K562 (cell line): ENCODE measurements around the gene GRIN2A. TPM values are rescaled to one million over a fixed set of nuclear protein-coding genes. Genes with fewer than 3 reads are reported as not detected.

Experiments used
- ATAC-seq: fragments of 200-7000 bp; cut with Tn5 transposase; 3 replicates; pipeline ENCODE4 v1.9.1; 2020; ENCODE audit warnings: moderate library complexity
- BruUV-seq: library from RNA; stranded (reverse); fragments of 400-500 nt; replicated peaks from 2 replicates; lab custom pipeline; 2021; lab: Mats Ljungman, UMichigan
- CTCF ChIA-PET: fragments of 300-600 bp; formaldehyde crosslinking; extraction: SDS; loops from one replicate; lab custom pipeline; 2021; ENCODE audit warnings: low intra/inter-chr PET ratio; lab: Yijun Ruan, JAX
- POLR2A ChIA-PET: fragments of 300-600, 350-650 bp; sonication (Branson Sonifier 250); formaldehyde crosslinking; extraction: SDS; loops from one replicate; lab custom pipeline; 2021; ENCODE audit warnings: antibody characterized with exemption, inconsistent platforms; lab: Yijun Ruan, JAX
- DNase-seq, 4 experiments: peaks; one replicate each; pipeline versions ENCODE4 v3.0.0 to v3.0.0-alpha.2; 2011 to 2018; ENCODE audit warnings: low spot score in 3 of 4, mixed read lengths in 3 of 4; ENCODE audit errors: extremely low read depth in 1 of 4
- FAIRE-seq: peaks from 2 replicates; lab custom pipeline; 2011; peaks lifted over from hg19 to GRCh38; lab: Jason Lieb, UNC
- H2AFZ ChIP-seq: 2 replicates; pipeline ENCODE4 v1.6.0; 2011; ENCODE audit warnings: low read depth, low read length, control low read depth, inconsistent platforms
- H3K27ac ChIP-seq: fragments of 200-600 bp; 3 replicates; pipeline ENCODE4 v1.8.0; 2011; ENCODE audit warnings: low read depth, mild to moderate bottlenecking, control low read depth, inconsistent platforms, low read length, moderate library complexity, mixed read lengths; ENCODE audit errors: extremely low read depth
- H3K27me3 ChIP-seq, 2 experiments: fragments of 300-600 bp in 1 of 2; 2 replicates in 1 of 2; 3 replicates in 1 of 2; pipeline versions ENCODE4 v1.6.0 to v1.8.0; 2011; ENCODE audit warnings: inconsistent platforms in 2 of 2, low read length in 2 of 2, mild to moderate bottlenecking in 1 of 2, mixed read lengths in 1 of 2, moderate library complexity in 1 of 2; ENCODE audit not compliant: control insufficient read depth in 2 of 2, insufficient read depth in 2 of 2
- H3K36me3 ChIP-seq: fragments of 300-600 bp; 3 replicates; pipeline ENCODE4 v1.8.0; 2011; ENCODE audit warnings: mild to moderate bottlenecking, low read length, inconsistent platforms; ENCODE audit not compliant: control insufficient read depth, insufficient read depth
- H3K4me1 ChIP-seq, 2 experiments: fragments of 200-600 bp in 1 of 2; replicated peaks in 1 of 2; 2 replicates in 1 of 2; 3 replicates in 1 of 2; pipeline versions ENCODE4 v1.5.1 to v1.8.0; 2011; ENCODE audit warnings: inconsistent platforms in 2 of 2, low read length in 2 of 2, mild to moderate bottlenecking in 1 of 2, mixed read lengths in 1 of 2, moderate library complexity in 1 of 2; ENCODE audit not compliant: control insufficient read depth in 2 of 2, insufficient read depth in 2 of 2
- H3K4me2 ChIP-seq: 2 replicates; pipeline ENCODE4 v1.6.1; 2011; ENCODE audit warnings: low read length, control low read depth, inconsistent platforms, mixed read lengths; ENCODE audit not compliant: insufficient read depth
- H3K4me3 ChIP-seq: fragments of 200-600 bp; sonication (generic), shearing (Covaris generic); 2 replicates; pipeline ENCODE4 v1.5.1; 2016; ENCODE audit warnings: control low read depth, inconsistent platforms
- H3K79me2 ChIP-seq: fragments of 200-600 bp; 3 replicates; pipeline ENCODE4 v1.8.0; 2011; ENCODE audit warnings: low read length, inconsistent platforms; ENCODE audit not compliant: control insufficient read depth, insufficient read depth
- H3K9ac ChIP-seq, 2 experiments: 2 replicates each; pipeline versions ENCODE4 v1.6.0 to v1.6.1; 2011; ENCODE audit warnings: low read depth in 2 of 2, low read length in 2 of 2, control low read depth in 1 of 2, inconsistent platforms in 1 of 2, mild to moderate bottlenecking in 1 of 2, mixed read lengths in 1 of 2; ENCODE audit not compliant: insufficient read depth in 1 of 2
- H3K9me1 ChIP-seq: one replicate; pipeline ENCODE4 v1.6.0; 2011; ENCODE audit warnings: inconsistent platforms, mild to moderate bottlenecking, low read length, moderate library complexity; ENCODE audit not compliant: control insufficient read depth, insufficient read depth
- H3K9me3 ChIP-seq: replicated peaks from 2 replicates; pipeline ENCODE4 v1.5.1; 2011; ENCODE audit warnings: low read depth, low read length, inconsistent platforms; ENCODE audit not compliant: control insufficient read depth, insufficient read depth
- H4K20me1 ChIP-seq: replicated peaks from 2 replicates; pipeline ENCODE4 v1.6.1; 2011; ENCODE audit warnings: low read length, inconsistent platforms, mixed read lengths; ENCODE audit not compliant: control insufficient read depth, insufficient read depth
- CAMTA2 ChIP-seq: fragments of 250-450 bp; sonication (Bioruptor Pico); conservative IDR thresholded peaks from 2 replicates; pipeline ENCODE4 v1.5.1; 2022
- CBFA2T3 ChIP-seq: fragments of 450-650 bp; IDR thresholded peaks from 2 replicates; pipeline ENCODE4 v1.6.1; 2017
- CHCHD3 ChIP-seq: fragments of 250-450 bp; sonication (Bioruptor Pico); IDR thresholded peaks from 2 replicates; pipeline ENCODE4 v2.1.2; 2022; ENCODE audit warnings: mild to moderate bottlenecking
- ELF2 ChIP-seq: fragments of 250-450 bp; sonication (Bioruptor Pico); IDR thresholded peaks from 2 replicates; pipeline ENCODE4 v1.5.0; 2021; ENCODE audit warnings: mild to moderate bottlenecking
- FOXK2 ChIP-seq, 2 experiments: fragments of 450-650 bp; IDR thresholded peaks in 1 of 2; conservative IDR thresholded peaks in 1 of 2; 2 replicates each; pipeline ENCODE4 v1.6.1; 2016; ENCODE audit warnings: low read depth in 2 of 2, mild to moderate bottlenecking in 1 of 2
- HNRNPL ChIP-seq: fragments of 200-400 bp; formaldehyde crosslinking; IDR thresholded peaks from 2 replicates; pipeline ENCODE4 v1.6.1; 2017; ENCODE audit warnings: low read depth, mild to moderate bottlenecking, low read length
- NCOA6 ChIP-seq: fragments of 450-650 bp; IDR thresholded peaks from 2 replicates; pipeline ENCODE4 v1.6.1; 2017; ENCODE audit warnings: mild to moderate bottlenecking
- NUFIP1 ChIP-seq: fragments of 450-650 bp; IDR thresholded peaks from 2 replicates; pipeline ENCODE4 v1.6.1; 2018; ENCODE audit not compliant: partially characterized antibody
- SIRT6 ChIP-seq: IDR thresholded peaks from one replicate; pipeline ENCODE4 v1.6.1; 2012; ENCODE audit warnings: low read depth, mild to moderate bottlenecking, control low read depth, inconsistent platforms, low read length, moderate library complexity
- SUPT5H ChIP-seq: fragments of 450-650 bp; IDR thresholded peaks from 2 replicates; pipeline ENCODE4 v1.6.1; 2016
- TBP ChIP-seq: optimal IDR thresholded peaks from 2 replicates; pipeline ENCODE3; 2011; ENCODE audit warnings: low read depth, low read length, improper control_type of control experiment
- TEAD4 ChIP-seq, 2 experiments: sonication (generic) in 1 of 2; formaldehyde crosslinking in 1 of 2; IDR thresholded peaks; 2 replicates each; pipeline versions ENCODE4 v1.6.1 to v1.8.0; 2012 to 2022; ENCODE audit warnings: borderline replicate concordance in 1 of 2, inconsistent platforms in 1 of 2, low read length in 1 of 2, mild to moderate bottlenecking in 1 of 2, missing genetic modification reagents in 1 of 2
- XRCC3 ChIP-seq: fragments of 450-650 bp; IDR thresholded peaks from 2 replicates; pipeline ENCODE4 v1.6.1; 2017; ENCODE audit warnings: mild to moderate bottlenecking, moderate library complexity
- ZNF239 ChIP-seq: fragments of 250-450 bp; sonication (Bioruptor Pico); IDR thresholded peaks from 2 replicates; pipeline ENCODE4 v1.4.0; 2020; ENCODE audit warnings: mild to moderate bottlenecking
- WGBS: fragments of 100-300 bp; shearing (Covaris generic); methylation state at CpG from one replicate; pipeline ENCODE4 v1.1.6; 2016; ENCODE audit warnings: low coverage, mixed read lengths; ENCODE audit not compliant: insufficient coverage; ENCODE audit errors: missing lambda C conversion rate; 5-methylcytosine and 5-hydroxymethylcytosine counted together
- in situ Hi-C: fragments of 300-500 bp; cut with MboI; formaldehyde crosslinking; loops from 4 replicates; pipeline ENCODE4 v1.15.0; 2018; ENCODE audit warnings: inconsistent platforms, mixed read lengths
- intact Hi-C: fragments of 100-400 bp; cut with micrococcal nuclease; formaldehyde crosslinking; loops from 2 replicates; pipeline ENCODE4 v1.14.2; 2022
- polyA plus RNA-seq, 8 experiments: library from polyadenylated mRNA; depleted of rRNA in 4 of 8; stranded (reverse) in 5 of 8; unstranded in 3 of 8; fragments of >200 nt; fragmentation: Nextera tagmentation in 2 of 8; fragmentation: Illumina TruSeq in 1 of 8; extraction: Ambion mirVana in 2 of 8; extraction: Trizol in 1 of 8; gene quantifications; 2 replicates each; pipeline versions ENCODE4 v1.2.1 to v1.2.3, GENCODE V29; 2011 to 2014; ENCODE audit warnings: inconsistent platforms in 1 of 8, missing spikeins in 1 of 8
- total RNA-seq, 7 experiments: library from RNA; depleted of rRNA in 6 of 7; stranded (reverse); fragments of >200 nt in 6 of 7; fragmentation: Illumina TruSeq in 2 of 7; extraction: Trizol in 2 of 7; gene quantifications; 2 replicates each; pipeline versions ENCODE4 v1.2.1 to v1.2.3, GENCODE V29; 2011 to 2021; ENCODE audit warnings: low replicate concordance in 1 of 7
- TF ChIP-seq, protein P1 (sequence below): fragments of 250-450 bp; sonication (Bioruptor Pico); IDR thresholded peaks from 2 replicates; pipeline ENCODE4 v1.8.0; 2022; ENCODE audit warnings: inconsistent platforms, mild to moderate bottlenecking, moderate library complexity, borderline replicate concordance
- TF ChIP-seq, protein P2 (sequence below): sonication (generic); formaldehyde crosslinking; IDR thresholded peaks from 2 replicates; pipeline ENCODE4 v1.8.0; 2022; ENCODE audit warnings: mild to moderate bottlenecking, missing genetic modification reagents
- TF ChIP-seq, protein P3 (sequence below): sonication (generic); formaldehyde crosslinking; IDR thresholded peaks from 2 replicates; pipeline ENCODE4 v1.8.1; 2022; ENCODE audit warnings: missing genetic modification reagents

Gene GRIN2A
- total and polyA plus RNA-seq, 9 of the 15 experiments (the other 6 are each of a cell fraction or from before 2014, with no cell fraction given) = not detected

DNA sequence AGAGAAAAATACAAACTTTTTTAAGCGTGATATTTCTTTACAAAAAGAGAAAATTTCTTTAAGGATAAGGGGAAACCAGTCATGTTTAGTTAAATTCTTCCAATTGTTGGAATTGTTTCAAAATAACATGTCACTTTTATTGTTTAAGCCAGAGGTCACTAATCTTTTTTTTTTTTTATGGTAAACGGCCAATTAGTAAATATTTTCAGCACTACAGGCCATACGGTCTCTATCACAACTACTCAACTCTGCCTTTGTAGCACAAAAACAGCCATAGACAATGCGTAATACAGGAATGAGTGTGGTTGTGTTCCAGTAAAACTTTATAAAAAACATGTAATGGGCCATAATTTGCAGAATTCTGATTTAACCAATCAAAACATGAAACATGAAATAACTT, 401.4 kb downstream of the GRIN2A start:
- DNase-seq = no peak
- Histone ChIP-seq H3K36me3 (no peaks in the 10 kb centered on the region), H3K4me3 (no peak overlapping the region), H2AFZ (no peak overlapping the region), H3K9me3 (no peaks in the 10 kb centered on the region), H4K20me1 (no peaks in the 10 kb centered on the region), H3K27ac (no peak overlapping the region), H3K4me1 (no peaks in the 10 kb centered on the region), H3K79me2 (no peaks in the 10 kb centered on the region), H3K9ac (no peak overlapping the region), H3K27me3 (no peaks in the 10 kb centered on the region; a peak in 2 of 5 replicates), H3K4me2 (no peak overlapping the region), H3K9me1 (no peaks in the 10 kb centered on the region)
- ChIA-PET POLR2A (interaction anchor here (0.6 kb wide), 1 partner anchor 1139 kb away, joined by 3 read pairs; no protein-coding TSS in a partner anchor), CTCF (no interaction called here)
- ATAC-seq = no peak
- 7% methylated on average over 4 of the region's 4 CpGs for WGBS
- intact Hi-C loops (no loop called here), in situ Hi-C loops (no loop called here)
- FAIRE-seq = no peak
- TF ChIP-seq ELF2 (CRISPR knock-in tag) (no peak), SUPT5H (no peak), NCOA6 (no peak), XRCC3 (no peak), CAMTA2 (no peak), HNRNPL (no peak), CBFA2T3 (no peak), ZNF239 (no peak), SIRT6 (no peak), TBP (no peak), NUFIP1 (no peak), CHCHD3 (CRISPR knock-in tag) (no peak), TEAD4 (IDR thresholded peaks at IDR 0.05; ENCODE audit: low read length) (no peak), TEAD4 (CRISPR knock-in tag; IDR thresholded peaks at IDR 0.05; ENCODE audit: borderline replicate concordance) (no peak), FOXK2 (conservative IDR thresholded peaks at IDR 0.05 in 1 of 2, IDR thresholded peaks at IDR 0.05 in 1 of 2; ENCODE audit: low read depth in 2 of 2) (no peak)
- TF ChIP-seq, protein P1, sequence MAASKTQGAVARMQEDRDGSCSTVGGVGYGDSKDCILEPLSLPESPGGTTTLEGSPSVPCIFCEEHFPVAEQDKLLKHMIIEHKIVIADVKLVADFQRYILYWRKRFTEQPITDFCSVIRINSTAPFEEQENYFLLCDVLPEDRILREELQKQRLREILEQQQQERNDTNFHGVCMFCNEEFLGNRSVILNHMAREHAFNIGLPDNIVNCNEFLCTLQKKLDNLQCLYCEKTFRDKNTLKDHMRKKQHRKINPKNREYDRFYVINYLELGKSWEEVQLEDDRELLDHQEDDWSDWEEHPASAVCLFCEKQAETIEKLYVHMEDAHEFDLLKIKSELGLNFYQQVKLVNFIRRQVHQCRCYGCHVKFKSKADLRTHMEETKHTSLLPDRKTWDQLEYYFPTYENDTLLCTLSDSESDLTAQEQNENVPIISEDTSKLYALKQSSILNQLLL (CRISPR knock-in tag) = no peak
- TF ChIP-seq, protein P2, sequence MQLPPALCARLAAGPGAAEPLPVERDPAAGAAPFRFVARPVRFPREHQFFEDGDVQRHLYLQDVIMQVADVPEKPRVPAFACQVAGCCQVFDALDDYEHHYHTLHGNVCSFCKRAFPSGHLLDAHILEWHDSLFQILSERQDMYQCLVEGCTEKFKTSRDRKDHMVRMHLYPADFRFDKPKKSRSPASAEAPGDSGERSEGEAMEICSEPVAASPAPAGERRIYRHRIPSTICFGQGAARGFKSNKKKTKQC = no peak
- TF ChIP-seq, protein P3, sequence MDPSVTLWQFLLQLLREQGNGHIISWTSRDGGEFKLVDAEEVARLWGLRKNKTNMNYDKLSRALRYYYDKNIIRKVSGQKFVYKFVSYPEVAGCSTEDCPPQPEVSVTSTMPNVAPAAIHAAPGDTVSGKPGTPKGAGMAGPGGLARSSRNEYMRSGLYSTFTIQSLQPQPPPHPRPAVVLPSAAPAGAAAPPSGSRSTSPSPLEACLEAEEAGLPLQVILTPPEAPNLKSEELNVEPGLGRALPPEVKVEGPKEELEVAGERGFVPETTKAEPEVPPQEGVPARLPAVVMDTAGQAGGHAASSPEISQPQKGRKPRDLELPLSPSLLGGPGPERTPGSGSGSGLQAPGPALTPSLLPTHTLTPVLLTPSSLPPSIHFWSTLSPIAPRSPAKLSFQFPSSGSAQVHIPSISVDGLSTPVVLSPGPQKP (CRISPR knock-in tag) = no peak
- no TSS peak for BruUV-seq
